Panc1 (cell line): ENCODE data around the gene ADGRL3.

ENCODE experiments used
- CTCF ChIP-seq: fragments of 450-650 bp; IDR thresholded peaks from 2 replicates; pipeline ENCODE4 v1.5.1; 2017; ENCODE audit warnings: mild to moderate bottlenecking
- POLR2AphosphoS5 ChIP-seq: IDR thresholded peaks from 2 replicates; pipeline ENCODE4 v1.6.1; 2012; ENCODE audit warnings: mild to moderate bottlenecking, low read depth, low read length, moderate library complexity
- REST ChIP-seq, 2 experiments: IDR thresholded peaks; 2 replicates each; pipeline ENCODE4 v1.6.1; 2011 to 2012; ENCODE audit warnings: low read depth in 2 of 2, control low read depth in 1 of 2, low read length in 1 of 2, mild to moderate bottlenecking in 1 of 2, moderate library complexity in 1 of 2; ENCODE audit not compliant: insufficient read depth in 1 of 2
- SIN3A ChIP-seq: IDR thresholded peaks from 2 replicates; pipeline ENCODE4 v1.6.1; 2012; ENCODE audit warnings: low read depth, mild to moderate bottlenecking, low read length, moderate library complexity, borderline replicate concordance; ENCODE audit not compliant: insufficient read depth
- TCF7L2 ChIP-seq: IDR thresholded peaks from 2 replicates; pipeline ENCODE4 v1.6.1; 2011; ENCODE audit warnings: mild to moderate bottlenecking, low read depth, low read length, inconsistent platforms

- TF ChIP-seq CTCF (no peak), SIN3A (no peak), TCF7L2 (no peak), POLR2AphosphoS5 (no peak), REST (IDR thresholded peaks at IDR 0.05; ENCODE audit: insufficient read depth in 1 of 2, low read depth in 2 of 2, low read length in 1 of 2) (no peak)
Measured at GRCh38 chr4:61628282-61628681, 428.2 kb downstream of the ADGRL3 start.
